Stimulated activated CD8-positive, alpha-beta memory T cell treated with anti-CD3 and anti-CD28 coated beads, Interleukin-7, amount 100 ng/mL, for 48 hours (primary cell): ENCODE data around the gene CLEC17A.

Source experiments
- DNase-seq, 2 donors: peaks; one replicate each; pipeline ENCODE4 v3.0.0-alpha.2; 2020; ENCODE audit warnings: low read depth in 1 of 2; ENCODE audit errors: extremely low read depth in 1 of 2

The CLEC17A gene

GRCh38 chr19:14648506-14648905 lies 65.6 kb downstream of the CLEC17A start:
- no peak for DNase-seq

DNA sequence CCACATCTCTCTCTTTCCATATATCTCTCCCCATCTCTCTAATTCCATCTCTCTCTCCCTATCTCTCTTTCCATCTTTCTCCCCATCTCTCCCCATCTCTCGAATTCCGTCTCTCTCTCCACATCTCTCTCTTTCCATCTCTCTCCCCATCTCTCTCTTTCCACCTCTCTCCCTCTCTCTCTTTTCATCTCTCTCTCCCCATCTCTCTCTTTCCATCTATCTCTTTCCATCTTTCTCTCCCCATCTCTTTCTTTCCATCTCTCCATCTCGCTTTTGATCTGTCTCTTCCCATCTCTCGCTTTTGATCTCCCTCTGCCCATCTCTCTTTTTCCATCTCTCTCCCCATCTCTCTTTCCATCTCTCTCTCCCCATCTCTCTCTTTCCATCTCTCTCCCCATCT lies 66.1 kb downstream of the CLEC17A start:
- DNase-seq, result no peak

DNA sequence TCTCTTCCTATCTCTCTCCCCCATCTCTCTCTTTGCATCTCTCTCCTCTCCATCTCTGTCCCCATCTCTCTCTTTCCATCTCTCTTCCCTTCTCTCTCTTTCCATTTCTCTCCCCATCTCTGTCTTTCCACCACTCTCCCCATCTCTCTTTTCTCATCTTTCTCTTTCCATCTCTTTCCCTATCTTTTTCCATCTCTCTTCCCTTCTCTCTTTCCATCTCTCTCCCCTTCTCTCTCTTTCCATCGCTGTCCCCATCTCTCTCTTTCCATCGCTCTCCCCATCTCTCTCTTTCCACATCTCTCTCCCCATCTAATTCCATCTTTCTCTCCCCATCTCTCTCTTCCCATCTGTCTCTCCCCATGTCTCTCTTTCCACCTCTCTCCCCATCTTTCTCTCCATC lies 67.3 kb downstream of the CLEC17A start:
- no peak for DNase-seq

DNA sequence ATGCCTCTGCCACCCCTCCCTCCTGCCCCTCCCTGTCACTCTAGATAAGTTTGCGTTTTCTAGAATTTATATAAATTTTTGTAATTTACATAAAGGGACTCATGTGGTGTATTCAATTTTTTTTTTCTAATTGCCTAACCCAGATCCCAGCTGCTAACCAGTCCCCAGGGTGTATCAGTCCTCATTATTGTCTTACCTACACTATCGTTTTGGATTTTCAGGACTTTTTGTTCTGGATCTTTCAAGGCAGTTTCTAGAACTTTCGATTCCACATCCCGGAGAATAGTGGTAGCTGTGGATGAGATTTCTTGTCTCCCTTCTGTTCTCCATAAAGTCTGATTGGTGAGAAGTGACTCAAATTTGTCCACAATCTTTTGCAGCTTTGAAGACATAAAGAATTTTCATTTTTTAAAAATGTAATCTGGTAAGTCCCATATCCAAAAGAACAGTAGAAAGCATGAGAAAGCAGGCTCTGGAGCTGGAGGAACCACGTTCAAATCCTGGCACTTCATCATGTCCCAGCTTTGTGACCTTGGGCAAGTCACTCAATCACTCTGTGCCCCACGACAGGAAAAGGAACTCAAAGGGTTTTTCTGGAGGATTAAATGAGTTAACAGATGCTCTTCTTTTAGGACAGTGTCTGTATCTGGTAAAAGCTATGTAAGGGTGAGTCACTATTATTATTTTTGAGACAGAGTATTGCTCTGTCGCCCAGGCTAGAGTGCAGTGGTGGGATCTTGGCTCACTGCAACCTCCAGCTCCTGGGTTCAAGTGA lies 72.1 kb downstream of the CLEC17A start:
- DNase-seq, result no peak

- no peak for DNase-seq
Measured at GRCh38 chr19:14655726-14656125, 72.8 kb downstream of the CLEC17A start.

DNA sequence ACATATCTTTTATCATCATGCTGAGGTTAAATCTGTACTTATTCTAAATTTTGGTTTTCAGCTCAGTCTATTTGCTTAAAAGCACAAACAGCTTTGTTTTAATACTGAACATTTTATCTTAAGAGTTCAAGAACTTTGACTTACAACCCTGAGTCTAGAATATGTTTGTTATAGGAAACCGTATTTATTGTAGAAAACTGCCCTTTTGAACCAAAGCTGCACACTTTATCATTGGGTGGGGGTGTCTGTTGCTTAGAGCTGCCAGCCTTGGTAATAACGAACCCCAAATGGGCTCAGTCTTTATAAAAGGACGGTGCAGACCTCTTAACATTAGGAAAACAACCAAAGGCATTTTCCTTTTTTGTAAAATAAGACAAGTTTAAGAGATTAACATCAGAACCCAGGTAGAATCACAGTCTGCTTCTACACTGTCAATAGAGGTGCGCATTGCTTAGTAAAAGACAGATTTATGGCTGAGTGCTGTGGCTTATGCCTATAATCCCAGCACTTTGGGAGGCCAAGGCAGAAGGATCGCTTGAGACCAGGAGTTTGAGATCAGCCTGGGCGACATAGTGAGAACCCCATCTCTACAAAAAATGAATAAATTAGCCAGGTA lies 77.1 kb downstream of the CLEC17A start:
- no peak for DNase-seq

DNA sequence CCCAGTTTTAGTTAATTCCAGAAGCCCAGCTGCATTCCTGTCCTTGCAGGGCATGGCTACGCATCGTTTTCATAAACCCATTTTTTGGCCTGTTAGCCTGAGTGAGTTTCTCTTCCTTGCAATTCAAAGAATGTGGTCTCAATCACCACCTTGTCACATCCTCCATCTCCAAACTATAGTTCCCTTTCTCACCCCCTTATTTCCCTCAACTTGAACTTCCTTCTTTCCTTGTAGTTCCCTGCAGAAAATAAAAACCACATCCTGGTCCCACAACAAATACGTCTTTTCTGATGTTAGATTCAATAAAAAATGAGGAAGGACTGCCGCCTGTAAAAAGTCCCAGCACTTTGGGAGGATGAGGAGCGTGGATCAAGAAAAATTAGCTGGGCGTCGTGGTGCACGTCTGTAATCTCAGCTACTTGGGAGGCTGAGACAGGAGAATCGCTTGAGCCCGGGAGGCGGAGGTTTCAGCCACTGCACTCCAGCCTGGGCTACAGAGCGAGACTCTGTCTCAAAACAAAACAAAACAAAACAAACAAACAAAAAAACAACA lies 78.6 kb downstream of the CLEC17A start:
- DNase-seq, result no peak
